GM12878 (cell line): ENCODE measurements around the gene MYH9. TPM values are rescaled to one million over a fixed set of nuclear protein-coding genes. Genes with fewer than 3 reads are reported as not detected.

Experiments
- ATAC-seq: fragments of 200-7000 bp; cut with Tn5 transposase; 3 replicates; pipeline ENCODE4 v1.9.1; 2020; ENCODE audit warnings: mild to moderate bottlenecking, moderate library complexity
- BruUV-seq: library from RNA; stranded (reverse); fragments of 400-500 nt; replicated peaks from 2 replicates; lab custom pipeline; 2021; lab: Mats Ljungman, UMichigan
- CTCF ChIA-PET: fragments of 300-600 bp; sonication (Branson Sonifier 250); formaldehyde crosslinking; extraction: SDS; loops from one replicate; lab custom pipeline; 2021; ENCODE audit warnings: inconsistent platforms; lab: Yijun Ruan, JAX
- POLR2A ChIA-PET: fragments of 350-600 bp; formaldehyde crosslinking; extraction: SDS; loops from one replicate; lab custom pipeline; 2021; ENCODE audit warnings: inconsistent platforms; lab: Charles Lee
- RAD21 ChIA-PET: fragments of 300-600 bp; sonication (Branson Sonifier 250); formaldehyde crosslinking; loops from one replicate; lab custom pipeline; 2023; ENCODE audit warnings: antibody characterized with exemption; ENCODE audit not compliant: unreplicated experiment; lab: Charles Lee
- SMC1A ChIA-PET: fragments of 300-600 bp; sonication (Branson Sonifier 250); formaldehyde crosslinking; loops from one replicate; lab custom pipeline; 2023; ENCODE audit not compliant: unreplicated experiment, uncharacterized antibody; lab: Charles Lee
- DNase-seq: peaks from one replicate; pipeline ENCODE4 v3.0.0-alpha.2; 2011; ENCODE audit warnings: low read depth, low spot score
- FAIRE-seq: peaks from 3 replicates; lab custom pipeline; 2011; peaks lifted over from hg19 to GRCh38; lab: Jason Lieb, UNC
- H2AFZ ChIP-seq: 2 replicates; pipeline ENCODE4 v1.6.0; 2011; ENCODE audit warnings: low read depth, low read length, control low read depth; ENCODE audit not compliant: control insufficient read depth
- H3K27ac ChIP-seq: 2 replicates; pipeline ENCODE4 v1.5.1; 2011; ENCODE audit warnings: control low read depth; ENCODE audit not compliant: control insufficient read depth, insufficient read depth
- H3K27me3 ChIP-seq, 2 experiments: replicated peaks in 1 of 2; 2 replicates each; pipeline versions ENCODE4 v1.6.0 to v1.6.1; 2011; ENCODE audit warnings: low read length in 1 of 2; ENCODE audit not compliant: control insufficient read depth in 2 of 2, insufficient read depth in 2 of 2
- H3K36me3 ChIP-seq, 2 experiments: 2 replicates each; pipeline ENCODE4 v1.5.1; 2011; ENCODE audit warnings: low read length in 1 of 2; ENCODE audit not compliant: control insufficient read depth in 2 of 2, insufficient read depth in 2 of 2
- H3K4me1 ChIP-seq: 2 replicates; pipeline ENCODE4 v1.6.1; 2011; ENCODE audit warnings: mild to moderate bottlenecking, low read length, moderate library complexity, mixed read lengths; ENCODE audit not compliant: control insufficient read depth, insufficient read depth
- H3K4me2 ChIP-seq: 2 replicates; pipeline ENCODE4 v1.6.0; 2011; ENCODE audit warnings: control low read depth; ENCODE audit not compliant: control insufficient read depth, insufficient read depth
- H3K4me3 ChIP-seq: fragments of 200-600 bp; sonication (generic); 2 replicates; pipeline ENCODE4 v1.5.1; 2016
- H3K79me2 ChIP-seq: 2 replicates; pipeline ENCODE4 v1.6.0; 2011; ENCODE audit warnings: low read length; ENCODE audit not compliant: control insufficient read depth, insufficient read depth
- H3K9ac ChIP-seq: 2 replicates; pipeline ENCODE4 v1.8.0; 2011; ENCODE audit warnings: low read length, control low read depth, mixed read lengths; ENCODE audit not compliant: control insufficient read depth, insufficient read depth
- H3K9me3 ChIP-seq: replicated peaks from 3 replicates; pipeline ENCODE4 v1.5.1; 2011; ENCODE audit warnings: mild to moderate bottlenecking, low read length; ENCODE audit not compliant: control insufficient read depth, insufficient read depth
- H4K20me1 ChIP-seq: 2 replicates; pipeline ENCODE4 v1.6.0; 2011; ENCODE audit not compliant: control insufficient read depth, insufficient read depth
- CHD2 ChIP-seq: IDR thresholded peaks from 2 replicates; pipeline ENCODE4 v1.6.1; 2011; ENCODE audit warnings: low read depth, low read length, improper control_type of control experiment, borderline replicate concordance
- MYC ChIP-seq: IDR thresholded peaks from 2 replicates; pipeline ENCODE4 v1.6.1; 2011; ENCODE audit warnings: mild to moderate bottlenecking, low read length, moderate library complexity, inconsistent platforms; ENCODE audit not compliant: insufficient read depth, insufficient replicate concordance, insufficient read length, severe bottlenecking
- NRF1 ChIP-seq: conservative IDR thresholded peaks from 2 replicates; pipeline ENCODE4 v1.6.1; 2011; ENCODE audit warnings: mild to moderate bottlenecking, low read depth, low read length, improper control_type of control experiment
- PBX3 ChIP-seq: IDR thresholded peaks from 2 replicates; pipeline ENCODE4 v1.6.1; 2011; ENCODE audit warnings: mild to moderate bottlenecking, low read depth, low read length, moderate library complexity; ENCODE audit not compliant: insufficient replicate concordance
- POLR2A ChIP-seq: IDR thresholded peaks from 2 replicates; pipeline ENCODE4 v1.6.1; 2011; ENCODE audit warnings: low read depth, mild to moderate bottlenecking, low read length
- STAT3 ChIP-seq: IDR thresholded peaks from 2 replicates; pipeline ENCODE4 v1.6.1; 2011; ENCODE audit warnings: low read depth, low read length, improper control_type of control experiment
- SUZ12 ChIP-seq: fragments of 200-600 bp; sonication (generic); IDR thresholded peaks from one replicate; pipeline ENCODE4 v1.6.1; 2018; ENCODE audit warnings: antibody characterized with exemption, mild to moderate bottlenecking; ENCODE audit not compliant: unreplicated experiment
- WGBS: methylation state at CpG from one replicate; pipeline ENCODE4 v1.1.6; 2016; ENCODE audit warnings: low lambda C conversion rate; ENCODE audit not compliant: insufficient replicate concordance, insufficient coverage; ENCODE audit errors: missing lambda C conversion rate; 5-methylcytosine and 5-hydroxymethylcytosine counted together
- in situ Hi-C: fragments of 300-500 bp; cut with MboI; formaldehyde crosslinking; loops from 9 replicates; pipeline ENCODE4 v1.14.3; 2018; ENCODE audit warnings: mixed read lengths
- intact Hi-C: fragments of 100-400 bp; cut with micrococcal nuclease; formaldehyde crosslinking; loops from one replicate; pipeline ENCODE4 v1.14.2; 2022; ENCODE audit not compliant: unreplicated experiment
- polyA plus RNA-seq, 11 experiments: library from polyadenylated mRNA; depleted of rRNA in 4 of 11; unstranded in 6 of 11; stranded (reverse) in 5 of 11; fragments of >200 nt; fragmentation: Nextera tagmentation in 4 of 11; fragmentation: Illumina TruSeq in 1 of 11; extraction: Ambion mirVana in 4 of 11; extraction: Trizol in 1 of 11; gene quantifications; 1 replicate in 1 of 11; 2 replicates in 10 of 11; pipeline versions ENCODE4 v1.2.1 to v1.2.3, GENCODE V29; 2011 to 2016; ENCODE audit warnings: inconsistent platforms in 2 of 11, missing spikeins in 2 of 11, low read depth in 1 of 11
- total RNA-seq, 4 experiments: library from RNA; depleted of rRNA in 3 of 4; stranded (reverse); fragments of >200 nt in 3 of 4; fragmentation: Illumina TruSeq in 1 of 4; extraction: Trizol in 1 of 4; gene quantifications; 2 replicates each; pipeline versions ENCODE4 v1.2.1 to v1.2.3, GENCODE V29; 2013 to 2021

MYH9 gene
- total and polyA plus RNA-seq, 10 of the 15 experiments (the other 5 are each of a cell fraction or from before 2014, with no cell fraction given): 5.1 to 525 (median 145) TPM

- DNase-seq: no peak
- no peak overlapping the region for H3K9ac ChIP-seq
- BruUV-seq: no TSS peak
- H3K79me2 ChIP-seq: peaks cover 82% of the 10 kb centered on the region
- ChIA-PET CTCF (no interaction called here), POLR2A (interaction anchor here (0.5 kb wide), 1 partner anchor 966 kb away, joined by 3 read pairs; no protein-coding TSS in a partner anchor), RAD21 (interaction anchor here (0.7 to 1.1 kb wide), 2 partner anchors 14 to 119 kb away, joined by 3 to 4 read pairs; no protein-coding TSS in a partner anchor), SMC1A (interaction anchor here (1.0 kb wide), 2 partner anchors 13 kb away, joined by 3 to 4 read pairs; no protein-coding TSS in a partner anchor)
- in situ Hi-C loops: no loop called here
- H3K4me2 ChIP-seq: no peak overlapping the region
- H4K20me1 ChIP-seq: peaks cover 7% of the 10 kb centered on the region
- no peak for TF ChIP-seq CHD2
- TF ChIP-seq NRF1: no peak
- TF ChIP-seq STAT3: no peak
- TF ChIP-seq SUZ12: no peak
- no peak for TF ChIP-seq MYC
- TF ChIP-seq POLR2A: 0 out of 2 replicates have a peak, but pooled peaks have one; percentile 11
- H3K4me3 ChIP-seq: no peak overlapping the region
- no peaks in the 10 kb centered on the region for H3K9me3 ChIP-seq
- no peak overlapping the region for H3K27ac ChIP-seq
- intact Hi-C loops: no loop called here
- no peaks in the 10 kb centered on the region for H3K27me3 ChIP-seq
- ATAC-seq: no peak
- peaks cover 14% of the 10 kb centered on the region for H3K4me1 ChIP-seq
- no peak for FAIRE-seq
- H2AFZ ChIP-seq: no peak overlapping the region
- peaks cover 22% of the 10 kb centered on the region in 2 experiments for H3K36me3 ChIP-seq
- WGBS: 70% methylated on average over 14 of the region's 14 CpGs
Observed at GRCh38 chr22:36350751-36351594, 36.8 kb downstream of the MYH9 start.

- H3K4me3 ChIP-seq: no peak overlapping the region
- no peak for FAIRE-seq
- 68% methylated on average over 2 of the region's 2 CpGs for WGBS
- ChIA-PET SMC1A (no interaction called here), CTCF (no interaction called here), RAD21 (no interaction called here), POLR2A (no interaction called here)
- H4K20me1 ChIP-seq: peaks cover 7% of the 10 kb centered on the region
- no peak overlapping the region for H3K4me2 ChIP-seq
- no peak for DNase-seq
- no peaks in the 10 kb centered on the region for H3K9me3 ChIP-seq
- no peak overlapping the region for H3K9ac ChIP-seq
- no peaks in the 10 kb centered on the region for H3K27me3 ChIP-seq
- TF ChIP-seq PBX3: no peak
- no peak for TF ChIP-seq NRF1
- H3K36me3 ChIP-seq: peaks cover 22 to 27% of the 10 kb centered on the region in 2 experiments
- H3K4me1 ChIP-seq: peaks cover 7% of the 10 kb centered on the region
- H3K79me2 ChIP-seq: peaks cover 75% of the 10 kb centered on the region
- intact Hi-C loops: no loop called here
- no peak for ATAC-seq
- in situ Hi-C loops: no loop called here
- no peak overlapping the region for H2AFZ ChIP-seq
- no peak overlapping the region for H3K27ac ChIP-seq
- no TSS peak for BruUV-seq
Observed at GRCh38 chr22:36349726-36350125, 38.0 kb downstream of the MYH9 start.
